Mesenchymal stem cell (in vitro differentiated cells and primary cell): ENCODE results near the gene ACVR2B.
A peak's percentile ranks its signal among the peaks of the same experiment; 100 is the strongest.

Experiments used
- DNase-seq: peaks from one replicate; pipeline ENCODE4 v3.0.0-alpha.2; 2013
- H2AFZ ChIP-seq: one replicate; pipeline ENCODE4 v1.6.1; 2013; ENCODE audit warnings: low read depth, mild to moderate bottlenecking, control low read depth, inconsistent platforms, low read length, moderate library complexity
- H2AK5ac ChIP-seq: 2 replicates; pipeline ENCODE4 v1.6.1; 2013; ENCODE audit warnings: low read length, moderate library complexity, mild to moderate bottlenecking, inconsistent platforms; ENCODE audit not compliant: severe bottlenecking
- H2BK120ac ChIP-seq: one replicate; pipeline ENCODE4 v1.6.1; 2013; ENCODE audit warnings: low read depth, mild to moderate bottlenecking, inconsistent platforms, low read length, moderate library complexity
- H2BK12ac ChIP-seq, 2 experiments: one replicate each; pipeline ENCODE4 v1.6.1; 2013; ENCODE audit warnings: inconsistent platforms in 2 of 2, low read length in 2 of 2, mild to moderate bottlenecking in 2 of 2, moderate library complexity in 2 of 2, control low read depth in 1 of 2
- H2BK15ac ChIP-seq: one replicate; pipeline ENCODE4 v1.6.1; 2013; ENCODE audit warnings: mild to moderate bottlenecking, low read depth, inconsistent platforms; ENCODE audit not compliant: poor library complexity, severe bottlenecking
- H2BK5ac ChIP-seq: 2 replicates; pipeline ENCODE4 v1.6.1; 2013; ENCODE audit warnings: low read depth, mild to moderate bottlenecking, low read length, control low read depth, inconsistent platforms; ENCODE audit not compliant: poor library complexity, severe bottlenecking
- H3K14ac ChIP-seq, 2 experiments: one replicate each; pipeline ENCODE4 v1.6.1; 2013; ENCODE audit warnings: inconsistent platforms in 2 of 2, low read length in 2 of 2, control low read depth in 1 of 2, mild to moderate bottlenecking in 1 of 2, moderate library complexity in 1 of 2
- H3K18ac ChIP-seq, 2 experiments: one replicate each; pipeline ENCODE4 v1.6.1; 2013; ENCODE audit warnings: inconsistent platforms in 2 of 2, low read length in 2 of 2, control low read depth in 1 of 2, low read depth in 1 of 2, mild to moderate bottlenecking in 1 of 2
- H3K23ac ChIP-seq, 2 experiments: one replicate each; pipeline ENCODE4 v1.6.1; 2013; ENCODE audit warnings: inconsistent platforms in 2 of 2, low read length in 2 of 2, mild to moderate bottlenecking in 2 of 2, moderate library complexity in 2 of 2, control low read depth in 1 of 2
- H3K27ac ChIP-seq: 2 replicates; pipeline ENCODE4 v1.5.1; 2013; ENCODE audit warnings: mild to moderate bottlenecking, moderate library complexity, low read length, control low read depth, inconsistent platforms; ENCODE audit not compliant: poor library complexity, severe bottlenecking
- H3K27me3 ChIP-seq, 2 experiments: 2 replicates each; pipeline versions ENCODE4 v1.6.1 to v1.7.0; 2013; ENCODE audit warnings: low read length in 2 of 2, mild to moderate bottlenecking in 2 of 2, moderate library complexity in 2 of 2, control low read depth in 1 of 2, inconsistent platforms in 1 of 2; ENCODE audit not compliant: control insufficient read depth in 1 of 2, insufficient read depth in 1 of 2
- H3K36me3 ChIP-seq, 2 experiments: 2 replicates each; pipeline versions ENCODE4 v1.6.1 to v1.7.0; 2013; ENCODE audit warnings: low read length in 2 of 2, control low read depth in 1 of 2, inconsistent platforms in 1 of 2, low read depth in 1 of 2, mild to moderate bottlenecking in 1 of 2; ENCODE audit not compliant: insufficient read depth in 2 of 2, control insufficient read depth in 1 of 2
- H3K4ac ChIP-seq, 2 experiments: one replicate each; pipeline ENCODE4 v1.6.1; 2013; ENCODE audit warnings: inconsistent platforms in 2 of 2, low read length in 2 of 2, mild to moderate bottlenecking in 2 of 2, moderate library complexity in 2 of 2, control low read depth in 1 of 2, low read depth in 1 of 2
- H3K4me1 ChIP-seq: 2 replicates; pipeline ENCODE4 v1.6.1; 2013; ENCODE audit warnings: low read depth, low read length, control low read depth; ENCODE audit not compliant: control insufficient read depth, insufficient read depth
- H3K4me2 ChIP-seq: 2 replicates; pipeline ENCODE4 v1.6.1; 2013; ENCODE audit warnings: low read length, mild to moderate bottlenecking, inconsistent platforms; ENCODE audit not compliant: poor library complexity, severe bottlenecking
- H3K4me3 ChIP-seq, 2 experiments: 2 replicates each; pipeline versions ENCODE4 v1.5.1 to v1.7.0; 2013; ENCODE audit warnings: low read length in 2 of 2, mild to moderate bottlenecking in 2 of 2, control low read depth in 1 of 2, low read depth in 1 of 2; ENCODE audit not compliant: insufficient read depth in 1 of 2
- H3K79me1 ChIP-seq: replicated peaks from 2 replicates; pipeline ENCODE4 v1.6.1; 2013; ENCODE audit warnings: mild to moderate bottlenecking, control low read depth, low read length, inconsistent platforms; ENCODE audit not compliant: poor library complexity, severe bottlenecking
- H3K9ac ChIP-seq: 2 replicates; pipeline ENCODE4 v1.7.0; 2013; ENCODE audit warnings: mild to moderate bottlenecking, low read length, moderate library complexity
- H3K9me3 ChIP-seq: 2 replicates; pipeline ENCODE4 v1.7.0; 2013; ENCODE audit warnings: mild to moderate bottlenecking, low read length; ENCODE audit not compliant: control insufficient read depth
- H4K8ac ChIP-seq: one replicate; pipeline ENCODE4 v1.6.1; 2013; ENCODE audit warnings: inconsistent platforms, mild to moderate bottlenecking, low read length, moderate library complexity
- H4K91ac ChIP-seq: one replicate; pipeline ENCODE4 v1.6.1; 2013; ENCODE audit warnings: mild to moderate bottlenecking, low read length, inconsistent platforms
- WGBS: methylation state at CpG from one replicate; pipeline ENCODE4 v1.1.7; 2013; ENCODE audit warnings: mixed read lengths; 5-methylcytosine and 5-hydroxymethylcytosine counted together

ACVR2B gene

DNA sequence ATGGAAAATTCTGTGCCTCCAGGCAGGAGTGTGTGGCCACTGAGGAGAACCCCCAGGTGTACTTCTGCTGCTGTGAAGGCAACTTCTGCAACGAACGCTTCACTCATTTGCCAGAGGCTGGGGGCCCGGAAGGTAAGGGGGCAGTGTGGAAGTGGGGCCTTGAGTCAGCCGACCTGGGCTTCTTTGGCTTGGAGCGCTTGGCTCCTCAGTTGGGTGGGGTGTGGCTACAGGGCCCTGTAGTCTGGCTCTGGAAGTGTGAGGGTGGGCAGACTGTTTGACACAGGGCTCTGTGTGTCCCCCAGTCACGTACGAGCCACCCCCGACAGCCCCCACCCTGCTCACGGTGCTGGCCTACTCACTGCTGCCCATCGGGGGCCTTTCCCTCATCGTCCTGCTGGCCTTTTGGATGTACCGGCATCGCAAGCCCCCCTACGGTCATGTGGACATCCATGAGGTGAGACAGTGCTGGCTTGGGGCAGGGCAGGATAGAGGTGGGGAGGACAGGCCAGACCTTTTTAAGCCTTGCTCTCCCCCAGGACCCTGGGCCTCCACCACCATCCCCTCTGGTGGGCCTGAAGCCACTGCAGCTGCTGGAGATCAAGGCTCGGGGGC, 24.3 kb downstream of the ACVR2B start:
- H2BK5ac ChIP-seq: no peak overlapping the region
- no peaks in the 10 kb centered on the region for H3K9me3 ChIP-seq
- H3K27me3 ChIP-seq: no peaks in the 10 kb centered on the region
- no peak overlapping the region for H2BK15ac ChIP-seq
- no peak overlapping the region for H3K9ac ChIP-seq
- no peak overlapping the region for H4K8ac ChIP-seq
- H3K36me3 ChIP-seq: peaks cover 15 to 43% of the 10 kb centered on the region in 2 experiments
- no peak for DNase-seq
- no peak overlapping the region for H3K14ac ChIP-seq
- peaks cover 38% of the 10 kb centered on the region for H3K79me1 ChIP-seq
- WGBS: 96% methylated on average over 12 of the region's 15 CpGs
- no peak overlapping the region for H2AK5ac ChIP-seq
- no peak overlapping the region for H2AFZ ChIP-seq
- H3K23ac ChIP-seq: no peak overlapping the region
- no peak overlapping the region for H3K18ac ChIP-seq
- no peak overlapping the region for H4K91ac ChIP-seq
- no peak overlapping the region for H2BK12ac ChIP-seq
- H3K4me3 ChIP-seq: no peak overlapping the region
- no peak overlapping the region for H2BK120ac ChIP-seq
- H3K27ac ChIP-seq: no peak overlapping the region
- peaks cover 7% of the 10 kb centered on the region for H3K4me1 ChIP-seq
- no peak overlapping the region for H3K4ac ChIP-seq
- no peak overlapping the region for H3K4me2 ChIP-seq

DNA sequence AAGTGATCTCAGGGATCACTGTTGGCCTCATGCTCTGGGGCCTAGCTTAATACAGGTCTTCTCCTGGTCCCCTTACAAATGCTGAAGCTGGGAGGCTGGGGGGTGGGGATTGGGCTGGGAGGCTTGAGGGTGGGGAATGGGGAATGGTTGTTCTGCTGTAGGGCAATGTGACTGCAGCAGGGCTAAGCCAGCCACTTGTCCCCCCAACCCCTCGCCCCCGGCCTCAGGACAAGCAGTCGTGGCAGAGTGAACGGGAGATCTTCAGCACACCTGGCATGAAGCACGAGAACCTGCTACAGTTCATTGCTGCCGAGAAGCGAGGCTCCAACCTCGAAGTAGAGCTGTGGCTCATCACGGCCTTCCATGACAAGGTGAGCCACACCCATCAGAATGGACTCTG, 25.2 kb downstream of the ACVR2B start:
- Histone ChIP-seq H2BK15ac (no peak overlapping the region), H3K4me2 (no peak overlapping the region), H2BK12ac (no peak overlapping the region), H3K27ac (no peak overlapping the region), H3K9me3 (no peaks in the 10 kb centered on the region), H3K4ac (no peak overlapping the region), H3K9ac (no peak overlapping the region), H4K8ac (no peak overlapping the region), H3K36me3 (peaks cover 19 to 48% of the 10 kb centered on the region in 2 experiments), H3K27me3 (no peaks in the 10 kb centered on the region), H3K4me3 (no peak overlapping the region), H3K14ac (no peak overlapping the region), H3K18ac (no peak overlapping the region), H3K23ac (no peak overlapping the region), H2AK5ac (no peak overlapping the region), H2BK5ac (no peak overlapping the region), H4K91ac (no peak overlapping the region), H2AFZ (no peak overlapping the region), H3K4me1 (peaks cover 2% of the 10 kb centered on the region), H3K79me1 (peaks cover 31% of the 10 kb centered on the region), H2BK120ac (no peak overlapping the region)
- no peak for DNase-seq
- WGBS: 96% methylated on average over 9 of the region's 9 CpGs

DNA sequence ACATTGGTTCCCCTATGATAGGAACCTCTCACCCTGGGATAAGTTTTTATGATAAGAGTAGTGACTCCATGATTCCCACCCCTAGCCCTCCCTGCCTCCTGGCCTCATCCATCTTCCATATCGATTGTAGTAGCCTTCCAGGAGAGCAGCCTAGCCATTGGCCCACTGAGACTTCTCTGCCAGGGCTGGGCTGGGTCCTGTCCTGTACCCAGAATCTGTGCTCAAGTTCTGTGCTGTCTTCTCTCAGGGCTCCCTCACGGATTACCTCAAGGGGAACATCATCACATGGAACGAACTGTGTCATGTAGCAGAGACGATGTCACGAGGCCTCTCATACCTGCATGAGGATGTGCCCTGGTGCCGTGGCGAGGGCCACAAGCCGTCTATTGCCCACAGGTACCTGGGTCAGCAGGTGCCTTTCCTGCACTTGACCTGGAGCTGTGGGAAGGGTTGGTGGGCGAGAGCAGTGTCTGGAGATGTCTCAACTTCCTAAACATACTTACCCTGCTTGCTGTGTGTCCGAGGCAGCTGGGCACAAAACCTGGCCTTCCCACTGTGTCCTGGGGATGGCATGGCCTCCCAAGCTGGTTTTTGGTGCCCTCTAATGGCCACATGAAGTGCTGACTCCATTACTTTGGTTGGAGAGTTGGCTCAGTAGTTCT, 25.9 kb downstream of the ACVR2B start:
- Histone ChIP-seq H3K4ac (no peak overlapping the region), H3K36me3 (peaks cover 20 to 51% of the 10 kb centered on the region in 2 experiments), H4K91ac (no peak overlapping the region), H3K14ac (no peak overlapping the region), H3K4me2 (no peak overlapping the region), H2AFZ (no peak overlapping the region), H2BK120ac (no peak overlapping the region), H2AK5ac (no peak overlapping the region), H3K23ac (no peak overlapping the region), H3K9me3 (no peaks in the 10 kb centered on the region), H3K79me1 (peaks cover 27% of the 10 kb centered on the region), H3K27ac (no peak overlapping the region), H3K9ac (no peak overlapping the region), H2BK15ac (no peak overlapping the region), H2BK12ac (no peak overlapping the region), H3K4me3 (no peak overlapping the region), H3K18ac (no peak overlapping the region), H2BK5ac (no peak overlapping the region), H4K8ac (no peak overlapping the region), H3K4me1 (peaks cover 2% of the 10 kb centered on the region), H3K27me3 (no peaks in the 10 kb centered on the region)
- WGBS: 86% methylated on average over 10 of the region's 10 CpGs
- DNase-seq: peak; percentile 65

DNA sequence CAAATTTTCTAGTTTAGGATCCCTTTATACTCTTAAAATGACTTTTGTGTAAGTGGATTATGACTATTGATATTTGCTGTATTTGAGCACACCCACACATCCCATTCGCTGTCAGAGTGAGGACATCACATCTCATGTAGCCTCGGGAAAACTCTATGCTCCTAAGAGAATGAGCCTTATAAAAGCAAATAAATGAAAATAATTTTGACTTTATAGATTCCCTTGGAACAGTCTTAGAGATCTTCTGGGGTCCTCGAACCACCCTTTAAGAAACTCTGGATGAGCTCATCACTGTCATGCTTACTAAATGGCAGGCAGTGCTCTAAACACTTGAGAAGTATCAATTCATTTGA, 26.4 kb downstream of the ACVR2B start:
- no peak overlapping the region for H3K14ac ChIP-seq
- no peak overlapping the region for H2AFZ ChIP-seq
- peaks cover 22% of the 10 kb centered on the region for H3K79me1 ChIP-seq
- no peak overlapping the region for H2BK15ac ChIP-seq
- H3K9ac ChIP-seq: no peak overlapping the region
- no peak overlapping the region for H4K8ac ChIP-seq
- no peak overlapping the region for H3K18ac ChIP-seq
- H2BK5ac ChIP-seq: no peak overlapping the region
- no peak overlapping the region for H3K27ac ChIP-seq
- DNase-seq: no peak
- H3K4ac ChIP-seq: no peak overlapping the region
- no peaks in the 10 kb centered on the region for H3K9me3 ChIP-seq
- H3K27me3 ChIP-seq: no peaks in the 10 kb centered on the region
- WGBS: 23% methylated on average over 1 of the region's 3 CpGs
- no peak overlapping the region for H3K4me2 ChIP-seq
- no peak overlapping the region for H4K91ac ChIP-seq
- H3K36me3 ChIP-seq: peaks cover 20 to 51% of the 10 kb centered on the region in 2 experiments
- no peak overlapping the region for H2AK5ac ChIP-seq
- no peak overlapping the region for H2BK120ac ChIP-seq
- H3K4me3 ChIP-seq: no peak overlapping the region
- no peak overlapping the region for H2BK12ac ChIP-seq
- no peak overlapping the region for H3K23ac ChIP-seq
- no peaks in the 10 kb centered on the region for H3K4me1 ChIP-seq
